Hematopoietic multipotent progenitor cell treated with erythropoietin and hydrocortisone succinate and interleukin-3 and kit ligand, for 6 days (in vitro differentiated cells): ENCODE data around the gene SLC5A6.
"Not testable (repeated sequence)": the region's sequence is repeated elsewhere in the genome, so short reads cannot be mapped to it uniquely, and the experiment has no call there.

Source experiments
- DNase-seq: peaks from one replicate; pipeline ENCODE4 v3.0.0-alpha.2; 2015

Gene SLC5A6

GRCh38 chr2:27203741-27204140 lies 8.3 kb downstream of the SLC5A6 start:
- DNase-seq = no peak

GRCh38 chr2:27202854-27203253 lies 9.2 kb downstream of the SLC5A6 start:
- DNase-seq = no peak

- DNase-seq = no peak
These were observed 10.4 kb downstream of the SLC5A6 start for GRCh38 chr2:27201675-27202074.

- no peak for DNase-seq
These were observed 12.8 kb downstream of the SLC5A6 start for GRCh38 chr2:27199241-27199640.

GRCh38 chr2:27198627-27199026 lies 13.4 kb downstream of the SLC5A6 start:
- no peak for DNase-seq

- not testable (repeated sequence) for DNase-seq
These were observed 14.0 kb downstream of the SLC5A6 start for GRCh38 chr2:27198068-27198467.

GRCh38 chr2:27195799-27196198 lies 16.3 kb downstream of the SLC5A6 start:
- not testable (repeated sequence) for DNase-seq

- DNase-seq = no peak
These were observed 17.3 kb downstream of the SLC5A6 start for GRCh38 chr2:27194538-27195354.

- peak; percentile 87 for DNase-seq
These were observed 20.8 kb downstream of the SLC5A6 start for GRCh38 chr2:27191070-27191829.

GRCh38 chr2:27189989-27190388 lies 22.1 kb downstream of the SLC5A6 start:
- DNase-seq = no peak

GRCh38 chr2:27186613-27187345 lies 25.3 kb downstream of the SLC5A6 start:
- no peak for DNase-seq

- DNase-seq = peak; percentile 74
These were observed 26.6 kb downstream of the SLC5A6 start for GRCh38 chr2:27185331-27186026.

- no peak for DNase-seq
These were observed 28.0 kb downstream of the SLC5A6 start for GRCh38 chr2:27184115-27184514.

- DNase-seq = no peak
These were observed 29.7 kb downstream of the SLC5A6 start for GRCh38 chr2:27182346-27182745.

- DNase-seq = no peak
These were observed 32.6 kb downstream of the SLC5A6 start for GRCh38 chr2:27179344-27180000.

GRCh38 chr2:27178469-27178868 lies 33.6 kb downstream of the SLC5A6 start:
- no peak for DNase-seq

GRCh38 chr2:27177441-27178351 lies 34.4 kb downstream of the SLC5A6 start:
- no peak for DNase-seq

- not testable (repeated sequence) for DNase-seq
These were observed 36.3 kb downstream of the SLC5A6 start for GRCh38 chr2:27175781-27176180.

GRCh38 chr2:27175330-27175729 lies 36.7 kb downstream of the SLC5A6 start:
- no peak for DNase-seq

- DNase-seq = no peak
These were observed 37.4 kb downstream of the SLC5A6 start for GRCh38 chr2:27174638-27175037.

GRCh38 chr2:27171351-27171848 lies 40.7 kb downstream of the SLC5A6 start:
- DNase-seq = no peak
